IMR-90 (cell line): ENCODE data around the gene HAND1. TPM values are rescaled to one million over a fixed set of nuclear protein-coding genes. Genes with fewer than 3 reads are reported as not detected.

Experiments
- ATAC-seq: fragments of 200-7000 bp; cut with Tn5 transposase; 2 replicates; pipeline ENCODE4 v1.9.1; 2020; ENCODE audit warnings: low read depth, mild to moderate bottlenecking, moderate library complexity
- BruUV-seq: library from RNA; stranded (reverse); fragments of 400-500 nt; replicated peaks from 2 replicates; lab custom pipeline; 2021; lab: Mats Ljungman, UMichigan
- CTCF ChIA-PET: fragments of 300-600 bp; formaldehyde crosslinking; extraction: SDS; loops from one replicate; lab custom pipeline; 2021; ENCODE audit warnings: antibody characterized with exemption; lab: Yijun Ruan, JAX
- POLR2A ChIA-PET: fragments of 300-600 bp; sonication (Branson Sonifier 250); formaldehyde crosslinking; loops from one replicate; lab custom pipeline; 2022; ENCODE audit warnings: antibody characterized with exemption; ENCODE audit not compliant: unreplicated experiment; lab: Charles Lee
- DNase-seq: peaks from one replicate; pipeline ENCODE4 v3.0.0; 2013
- H2AFZ ChIP-seq: replicated peaks from 2 replicates; pipeline ENCODE3; 2013; ENCODE audit warnings: low read length, mild to moderate bottlenecking; ENCODE audit not compliant: poor library complexity
- H2AK5ac ChIP-seq: 2 replicates; pipeline ENCODE4 v1.6.1; 2013; ENCODE audit warnings: low read depth, low read length, inconsistent platforms
- H2AK9ac ChIP-seq: replicated peaks from 2 replicates; pipeline ENCODE3; 2013; ENCODE audit warnings: mild to moderate bottlenecking, low read depth, low read length, moderate library complexity; ENCODE audit not compliant: poor library complexity
- H2BK120ac ChIP-seq: 2 replicates; pipeline ENCODE4 v1.6.1; 2013; ENCODE audit warnings: low read depth, low read length, inconsistent platforms
- H2BK15ac ChIP-seq: 3 replicates; pipeline ENCODE4 v1.6.1; 2013; ENCODE audit warnings: low read depth, low read length, inconsistent platforms
- H2BK20ac ChIP-seq: 2 replicates; pipeline ENCODE4 v1.6.1; 2013; ENCODE audit warnings: low read depth, mild to moderate bottlenecking, inconsistent platforms, low read length, moderate library complexity
- H2BK5ac ChIP-seq: 2 replicates; pipeline ENCODE4 v1.6.1; 2013; ENCODE audit warnings: mild to moderate bottlenecking, low read depth, low read length, inconsistent platforms; ENCODE audit not compliant: poor library complexity, severe bottlenecking
- H3K14ac ChIP-seq: replicated peaks from 2 replicates; pipeline ENCODE4 v1.6.1; 2013; ENCODE audit warnings: low read depth, low read length, inconsistent platforms
- H3K18ac ChIP-seq: 2 replicates; pipeline ENCODE4 v1.6.1; 2013; ENCODE audit warnings: low read depth, low read length, control low read depth
- H3K23ac ChIP-seq: 2 replicates; pipeline ENCODE4 v1.6.1; 2013; ENCODE audit warnings: low read depth, low read length, inconsistent platforms
- H3K27ac ChIP-seq: 2 replicates; pipeline ENCODE4 v1.5.1; 2013; ENCODE audit warnings: mild to moderate bottlenecking, control low read depth, low read length; ENCODE audit not compliant: insufficient read depth
- H3K27me3 ChIP-seq: 2 replicates; pipeline ENCODE4 v1.6.1; 2013; ENCODE audit warnings: low read length; ENCODE audit not compliant: control insufficient read depth, insufficient read depth
- H3K36me3 ChIP-seq: 2 replicates; pipeline ENCODE4 v1.6.1; 2013; ENCODE audit warnings: low read length, mixed read lengths; ENCODE audit not compliant: control insufficient read depth, insufficient read depth
- H3K4ac ChIP-seq: 2 replicates; pipeline ENCODE4 v1.6.1; 2013; ENCODE audit warnings: low read depth, low read length, inconsistent platforms
- H3K4me1 ChIP-seq: 2 replicates; pipeline ENCODE4 v1.6.1; 2013; ENCODE audit warnings: low read length, mixed read lengths; ENCODE audit not compliant: control insufficient read depth, insufficient read depth
- H3K4me2 ChIP-seq: 2 replicates; pipeline ENCODE4 v1.6.1; 2013; ENCODE audit warnings: low read depth, mild to moderate bottlenecking, control low read depth, low read length, moderate library complexity
- H3K4me3 ChIP-seq: 2 replicates; pipeline ENCODE4 v1.5.1; 2013; ENCODE audit warnings: low read depth, mild to moderate bottlenecking, control low read depth, low read length, moderate library complexity; ENCODE audit not compliant: insufficient read depth
- H3K56ac ChIP-seq: 2 replicates; pipeline ENCODE4 v1.6.1; 2013; ENCODE audit warnings: low read length, inconsistent platforms; ENCODE audit not compliant: insufficient read depth; ENCODE audit errors: extremely low read depth
- H3K79me1 ChIP-seq, 2 experiments: 2 replicates each; pipeline ENCODE4 v1.6.1; 2013; ENCODE audit warnings: low read length in 2 of 2, inconsistent platforms in 1 of 2, low read depth in 1 of 2
- H3K9ac ChIP-seq: 2 replicates; pipeline ENCODE4 v1.6.1; 2013; ENCODE audit warnings: low read depth, low read length, control low read depth
- H3K9me1 ChIP-seq: 2 replicates; pipeline ENCODE4 v1.6.1; 2013; ENCODE audit warnings: low read length, inconsistent platforms; ENCODE audit not compliant: insufficient read depth
- H3K9me3 ChIP-seq: 2 replicates; pipeline ENCODE4 v1.6.1; 2013; ENCODE audit warnings: low read length; ENCODE audit not compliant: control insufficient read depth, insufficient read depth
- H4K20me1 ChIP-seq: 2 replicates; pipeline ENCODE4 v1.6.1; 2013; ENCODE audit warnings: low read length, inconsistent platforms; ENCODE audit not compliant: insufficient read depth
- H4K5ac ChIP-seq: 2 replicates; pipeline ENCODE4 v1.6.1; 2013; ENCODE audit warnings: mild to moderate bottlenecking, low read depth, low read length, control low read depth
- H4K8ac ChIP-seq, 2 experiments: 2 replicates each; pipeline ENCODE4 v1.6.1; 2013; ENCODE audit warnings: low read depth in 2 of 2, low read length in 2 of 2, control low read depth in 1 of 2, inconsistent platforms in 1 of 2
- H4K91ac ChIP-seq: 2 replicates; pipeline ENCODE4 v1.6.1; 2013; ENCODE audit warnings: low read depth, low read length, inconsistent platforms; ENCODE audit not compliant: insufficient read depth
- BHLHE40 ChIP-seq: fragments of 150-350 bp; IDR thresholded peaks from 2 replicates; pipeline ENCODE4 v1.6.1; 2016; ENCODE audit warnings: mild to moderate bottlenecking, low read depth, low read length
- CHD1 ChIP-seq: IDR thresholded peaks from 2 replicates; pipeline ENCODE4 v1.6.1; 2012; ENCODE audit warnings: low read depth, low read length, improper control_type of control experiment
- CTCF ChIP-seq: conservative IDR thresholded peaks from 2 replicates; pipeline ENCODE4 v1.5.1; 2012; ENCODE audit warnings: mild to moderate bottlenecking, low read depth, low read length, improper control_type of control experiment
- FOS ChIP-seq: fragments of 150-350 bp; IDR thresholded peaks from 2 replicates; pipeline ENCODE4 v1.6.1; 2016; ENCODE audit warnings: low read depth, low read length
- MAFK ChIP-seq: IDR thresholded peaks from 2 replicates; pipeline ENCODE4 v1.6.1; 2012; ENCODE audit warnings: low read depth, low read length, improper control_type of control experiment
- MAZ ChIP-seq: IDR thresholded peaks from 2 replicates; pipeline ENCODE4 v1.6.1; 2012; ENCODE audit warnings: low read depth, mild to moderate bottlenecking, low read length, improper control_type of control experiment, moderate library complexity, borderline replicate concordance
- MXI1 ChIP-seq: IDR thresholded peaks from 2 replicates; pipeline ENCODE4 v1.6.1; 2012; ENCODE audit warnings: low read depth, mild to moderate bottlenecking, low read length, moderate library complexity, borderline replicate concordance
- POLR2A ChIP-seq: IDR thresholded peaks from 2 replicates; pipeline ENCODE4 v1.6.1; 2012; ENCODE audit warnings: mild to moderate bottlenecking, low read depth, low read length
- RAD21 ChIP-seq: IDR thresholded peaks from 2 replicates; pipeline ENCODE4 v1.6.1; 2012; ENCODE audit warnings: low read length, improper control_type of control experiment
- RFX5 ChIP-seq: IDR thresholded peaks from 2 replicates; pipeline ENCODE4 v1.8.0; 2012; ENCODE audit warnings: low read depth, mild to moderate bottlenecking, low read length, moderate library complexity
- USF2 ChIP-seq: fragments of 150-350 bp; IDR thresholded peaks from 2 replicates; pipeline ENCODE4 v1.6.1; 2017; ENCODE audit warnings: mild to moderate bottlenecking, antibody characterized with exemption, low read length, low read depth
- WGBS, 2 experiments: methylation state at CpG; one replicate each; pipeline versions ENCODE4 v1.1.5 to v1.1.7; 2013; ENCODE audit warnings: missing lambda C conversion rate in 2 of 2; ENCODE audit not compliant: insufficient read length in 1 of 2; ENCODE audit errors: extremely low coverage in 2 of 2; 5-methylcytosine and 5-hydroxymethylcytosine counted together
- dilution Hi-C: fragments of 300-500 bp; cut with HindIII; formaldehyde crosslinking; loops from one replicate; pipeline ENCODE4 v1.14.3; 2018; ENCODE audit warnings: low sequenced_read_pairs; ENCODE audit not compliant: unreplicated experiment
- in situ Hi-C: fragments of 300-500 bp; cut with MboI; formaldehyde crosslinking; loops from 3 replicates; pipeline ENCODE4 v1.14.3; 2019; ENCODE audit warnings: low sequenced_read_pairs, inconsistent platforms, mixed read lengths
- intact Hi-C: fragments of 100-400 bp; cut with micrococcal nuclease; formaldehyde crosslinking; loops from 2 replicates; pipeline ENCODE4 v1.10.0; 2022
- polyA plus RNA-seq, 3 experiments: library from polyadenylated mRNA; depleted of rRNA; stranded (reverse); fragments of >200 nt; gene quantifications; 2 replicates each; pipeline ENCODE4 v1.2.3, GENCODE V29; 2012; ENCODE audit warnings: low replicate concordance in 1 of 3
- total RNA-seq: library from RNA; depleted of rRNA; stranded (reverse); fragments of >200 nt; gene quantifications from 2 replicates; pipeline ENCODE4 v1.2.3, GENCODE V29; 2012

Gene HAND1
- total and polyA plus RNA-seq, 2 of the 4 experiments (the other 2 are of a cell fraction): not detected

GRCh38 chr5:154445422-154446194 lies 32.4 kb downstream of the HAND1 start, which contains the start of gene SAP30L (continued):
- TF ChIP-seq MAZ (peak; percentile 90), MXI1 (no peak)

- 11% methylated on average over 10 of the region's 30 CpGs; no CpG with 5 or more reads in 1 of the 2 experiments for WGBS, 2 experiments
- Histone ChIP-seq H3K18ac (peak overlapping the region; percentile 77; the same call in 1 of the 2 replicates), H2BK20ac (no peak overlapping the region), H2AFZ (peak overlapping the region; percentile 100), H4K20me1 (peaks cover 23% of the 10 kb centered on the region), H3K36me3 (peaks cover 8% of the 10 kb centered on the region), H2BK15ac (no peak overlapping the region), H3K4me1 (peaks cover 3% of the 10 kb centered on the region), H3K27ac (peak overlapping the region; percentile 84), H3K14ac (peak overlapping the region; percentile 89), H4K8ac (peak overlapping the region; percentile 74 to 94), H3K4me3 (peak overlapping the region; percentile 97), H3K9ac (peak overlapping the region; percentile 90), H3K4me2 (peak overlapping the region; percentile 83), H3K56ac (peak overlapping the region; percentile 77), H3K9me3 (no peaks in the 10 kb centered on the region), H3K79me1 (peaks cover 17 to 33% of the 10 kb centered on the region in 2 experiments; a peak in 3 of 4 replicates), H3K27me3 (no peaks in the 10 kb centered on the region), H3K9me1 (peaks cover 4% of the 10 kb centered on the region; the same call in 1 of the 2 replicates), H4K5ac (peak overlapping the region; percentile 69), H2BK5ac (peak overlapping the region; percentile 86), H2AK5ac (peak overlapping the region; percentile 37), H3K4ac (peak overlapping the region; percentile 94), H2AK9ac (peak overlapping the region; percentile 93), H2BK120ac (peak overlapping the region; percentile 28; the same call in 1 of the 2 replicates), H3K23ac (peak overlapping the region; percentile 93), H4K91ac (peak overlapping the region; percentile 93; the same call in 1 of the 2 replicates)
- no TSS peak for BruUV-seq
- CTCF ChIA-PET: no interaction called here
- dilution Hi-C loops: no loop called here
- POLR2A ChIA-PET: no interaction called here
- DNase-seq (no peak), ATAC-seq (no peak)
- TF ChIP-seq POLR2A: no peak; the same call in 1 of the 2 replicates
- no peak for TF ChIP-seq MAZ
- no peak for TF ChIP-seq RAD21
- no peak for TF ChIP-seq USF2
- no peak for TF ChIP-seq CHD1
- no peak for TF ChIP-seq RFX5
- TF ChIP-seq FOS: no peak
- no peak for TF ChIP-seq MXI1
- no peak for TF ChIP-seq BHLHE40
- TF ChIP-seq CTCF: no peak
- TF ChIP-seq MAFK: no peak
- in situ Hi-C loops: no loop called here
- intact Hi-C loops: loop anchor here (2.0 to 5.0 kb wide), 2 partner anchors 248 to 493 kb away; partner anchors contain the start of gene GEMIN5
Measured at GRCh38 chr5:154444556-154445421, 33.2 kb downstream of the HAND1 start.
